Superior temporal gyrus (tissue), 1 donor: Measurements from ENCODE around the gene P4HA2.

Experiments
- DNase-seq: peaks from one replicate; pipeline ENCODE4 v3.0.0-alpha.2; 2016; ENCODE audit errors: extremely low spot score

The P4HA2 gene

DNA sequence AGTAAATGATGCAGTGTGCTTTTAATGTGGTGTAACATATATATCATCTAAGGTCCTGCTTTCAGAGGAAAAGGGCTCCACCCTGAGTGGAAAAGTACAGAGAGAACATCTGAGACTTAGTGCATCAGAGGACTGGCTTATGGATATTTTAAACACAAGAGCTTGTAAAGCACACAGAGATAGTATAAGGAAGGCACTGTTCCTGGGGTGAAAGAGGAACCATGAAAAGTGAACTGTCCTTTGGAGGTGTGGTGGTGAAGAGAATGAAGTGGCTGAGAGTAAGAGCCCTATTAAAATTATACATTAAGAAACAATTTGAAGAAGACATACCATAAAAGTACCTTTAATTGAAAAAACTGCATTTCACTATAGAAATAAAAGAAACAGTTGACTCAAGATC, 85.2 kb downstream of the P4HA2 start:
- no peak for DNase-seq
